ENCODE data around the gene ASIC4. TPM values are rescaled to one million over a fixed set of nuclear protein-coding genes. Genes with fewer than 3 reads are reported as not detected.

The ASIC4 gene
- total RNA-seq, 1 experiment from 2014 or later: 0.21 TPM

DNA sequence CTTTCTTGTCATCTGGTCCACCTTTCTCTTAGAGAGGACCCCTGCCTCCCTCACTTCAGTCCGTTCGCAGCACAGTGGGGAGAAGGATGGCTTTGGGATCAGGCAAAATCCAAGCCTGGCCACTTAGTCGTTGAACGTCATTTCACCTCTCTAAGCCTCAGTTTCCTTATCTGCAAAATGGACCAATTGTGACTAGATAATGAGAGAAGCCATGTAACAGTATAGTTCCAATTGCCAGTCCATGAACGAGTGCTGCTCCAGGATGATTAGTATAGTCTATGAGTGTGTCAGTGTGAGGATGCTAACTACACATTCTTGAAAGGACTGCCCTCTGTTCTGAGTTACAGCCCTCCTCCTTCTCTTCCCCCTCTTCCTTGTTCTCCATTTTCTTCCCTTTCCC, 58.9 kb downstream of the ASIC4 start:
- Histone ChIP-seq H3K4me1 (ENCODE audit: control insufficient read depth, insufficient read depth, low read length) (peaks cover 18% of the 10 kb centered on the region), H3K27ac (ENCODE audit: low read length) (no peak overlapping the region), H3K9me3 (ENCODE audit: control insufficient read depth, insufficient read depth, low read depth, low read length) (no peaks in the 10 kb centered on the region), H3K4me3 (ENCODE audit: low read depth in 2 of 2, low read length in 2 of 2) (no peak overlapping the region), H3K27me3 (ENCODE audit: control insufficient read depth, insufficient read depth, low read length) (no peaks in the 10 kb centered on the region), H3K36me3 (ENCODE audit: control insufficient read depth, insufficient read depth, low read length) (no peaks in the 10 kb centered on the region)
- intact Hi-C loops (cut with micrococcal nuclease; ENCODE audit: unreplicated experiment): no loop called here
- no peak for TF ChIP-seq SIN3A (IDR thresholded peaks at IDR 0.05; ENCODE audit: borderline replicate concordance, insufficient read depth, low read depth, low read length)
- POLR2A ChIA-PET: no interaction called here
- DNase-seq (ENCODE audit: low read depth, low spot score): no peak
- ATAC-seq: no peak
- CTCF ChIA-PET: no interaction called here
- no TSS peak for BruUV-seq (replicated peaks)
- in situ Hi-C loops (cut with HindIII; ENCODE audit: low pct_unique_long_range_greater_than_20kb, low sequenced_read_pairs): no loop called here

GRCh38 chr2:219574484-219575311, 60.4 kb downstream of the ASIC4 start:
- ChIA-PET CTCF (interaction anchor here (0.6 to 1.3 kb wide), 2 partner anchors 14 to 53 kb away, joined by 3 to 6 read pairs; no protein-coding TSS in a partner anchor), POLR2A (no interaction called here)
- intact Hi-C loops (cut with micrococcal nuclease; ENCODE audit: unreplicated experiment) (no loop called here), in situ Hi-C loops (cut with HindIII; ENCODE audit: low pct_unique_long_range_greater_than_20kb, low sequenced_read_pairs) (no loop called here)
- no peak for ATAC-seq
- H3K27ac ChIP-seq (ENCODE audit: low read length): no peak overlapping the region
- peaks cover 11% of the 10 kb centered on the region for H3K4me1 ChIP-seq (ENCODE audit: control insufficient read depth, insufficient read depth, low read length)
- no peaks in the 10 kb centered on the region for H3K27me3 ChIP-seq (ENCODE audit: control insufficient read depth, insufficient read depth, low read length)
- DNase-seq (ENCODE audit: low read depth, low spot score): no peak
- no TSS peak for BruUV-seq (replicated peaks)
- no peaks in the 10 kb centered on the region for H3K9me3 ChIP-seq (ENCODE audit: control insufficient read depth, insufficient read depth, low read depth, low read length)
- no peak overlapping the region for H3K4me3 ChIP-seq (ENCODE audit: low read depth in 2 of 2, low read length in 2 of 2)
- H3K36me3 ChIP-seq (ENCODE audit: control insufficient read depth, insufficient read depth, low read length): no peaks in the 10 kb centered on the region
- TF ChIP-seq POLR2AphosphoS5 (IDR thresholded peaks at IDR 0.05; ENCODE audit: low read depth, low read length): no peak
- TF ChIP-seq SIN3A (IDR thresholded peaks at IDR 0.05; ENCODE audit: borderline replicate concordance, insufficient read depth, low read depth, low read length): no peak
- no peak for TF ChIP-seq REST (IDR thresholded peaks at IDR 0.05; ENCODE audit: insufficient read depth in 1 of 2, low read depth in 2 of 2, low read length in 1 of 2)
- no peak for TF ChIP-seq TCF7L2 (IDR thresholded peaks at IDR 0.05; ENCODE audit: low read depth, low read length)

GRCh38 chr2:219575566-219576504, 61.6 kb downstream of the ASIC4 start:
- peaks cover 8% of the 10 kb centered on the region for H3K4me1 ChIP-seq (ENCODE audit: control insufficient read depth, insufficient read depth, low read length)
- no peaks in the 10 kb centered on the region for H3K9me3 ChIP-seq (ENCODE audit: control insufficient read depth, insufficient read depth, low read depth, low read length)
- H3K27me3 ChIP-seq (ENCODE audit: control insufficient read depth, insufficient read depth, low read length): no peaks in the 10 kb centered on the region
- ChIA-PET POLR2A (no interaction called here), CTCF (interaction anchor here (0.6 kb wide), 2 partner anchors 16 to 54 kb away, joined by 3 to 6 read pairs; no protein-coding TSS in a partner anchor)
- DNase-seq (ENCODE audit: low read depth, low spot score) (no peak), ATAC-seq (no peak)
- no peak for TF ChIP-seq REST (IDR thresholded peaks at IDR 0.05; ENCODE audit: insufficient read depth in 1 of 2, low read depth in 2 of 2, low read length in 1 of 2)
- intact Hi-C loops (cut with micrococcal nuclease; ENCODE audit: unreplicated experiment) (no loop called here), in situ Hi-C loops (cut with HindIII; ENCODE audit: low pct_unique_long_range_greater_than_20kb, low sequenced_read_pairs) (no loop called here)
- H3K36me3 ChIP-seq (ENCODE audit: control insufficient read depth, insufficient read depth, low read length): no peaks in the 10 kb centered on the region
- no peak overlapping the region for H3K4me3 ChIP-seq (ENCODE audit: low read depth in 2 of 2, low read length in 2 of 2)
- no TSS peak for BruUV-seq (replicated peaks)
- H3K27ac ChIP-seq (ENCODE audit: low read length): no peak overlapping the region
